Neural crest cell (in vitro differentiated cells): Measurements from ENCODE around the gene CHD9. TPM values are rescaled to one million over a fixed set of nuclear protein-coding genes. Genes with fewer than 3 reads are reported as not detected.

Source experiments
- DNase-seq: peaks from one replicate; pipeline ENCODE4 v3.0.0; 2021; ENCODE audit warnings: low read depth, mixed read lengths, low spot score
- H3K27ac Mint-ChIP-seq: one replicate; pipeline ENCODE4 v1.8.0; 2021; ENCODE audit warnings: mild to moderate bottlenecking, mixed read lengths; ENCODE audit not compliant: unreplicated experiment
- H3K27me3 Mint-ChIP-seq: 2 replicates; pipeline ENCODE4 v1.8.0; 2021; ENCODE audit warnings: low read depth, mild to moderate bottlenecking, mixed read lengths
- H3K36me3 Mint-ChIP-seq: 2 replicates; pipeline ENCODE4 v1.8.0; 2021; ENCODE audit warnings: low read depth, mild to moderate bottlenecking, mixed read lengths
- H3K4me1 Mint-ChIP-seq: 2 replicates; pipeline ENCODE4 v1.8.0; 2021; ENCODE audit warnings: mixed read lengths
- H3K4me3 Mint-ChIP-seq: one replicate; pipeline ENCODE4 v1.8.0; 2021; ENCODE audit warnings: mild to moderate bottlenecking, mixed read lengths
- H3K9me3 Mint-ChIP-seq: 2 replicates; pipeline ENCODE4 v1.8.0; 2021; ENCODE audit warnings: mixed read lengths
- CTCF ChIP-seq: fragments of 200-600 bp; sonication (generic); conservative IDR thresholded peaks from 2 replicates; pipeline ENCODE4 v1.5.0; 2021; ENCODE audit warnings: antibody characterized with exemption, mild to moderate bottlenecking
- total RNA-seq: library from RNA; stranded (reverse); gene quantifications from 2 replicates; pipeline ENCODE4 v1.2.1, GENCODE V29; 2021

Gene CHD9
- total RNA-seq, 1 donor from 2014 or later, result 76.0 TPM

GRCh38 chr16:53089434-53090285, 34.9 kb downstream of the CHD9 start:
- Mint-ChIP-seq H3K4me1 (peaks cover 46% of the 10 kb centered on the region), H3K27me3 (no peaks in the 10 kb centered on the region), H3K27ac (no peak overlapping the region)

GRCh38 chr16:53090286-53090590, 35.4 kb downstream of the CHD9 start:
- peaks cover 45% of the 10 kb centered on the region for H3K4me1 Mint-ChIP-seq
- H3K9me3 Mint-ChIP-seq, result no peaks in the 10 kb centered on the region
- TF ChIP-seq CTCF, result no peak
- H3K4me3 Mint-ChIP-seq, result no peak overlapping the region
- H3K36me3 Mint-ChIP-seq, result no peaks in the 10 kb centered on the region
- no peak for DNase-seq
- H3K27me3 Mint-ChIP-seq, result no peaks in the 10 kb centered on the region
- H3K27ac Mint-ChIP-seq, result no peak overlapping the region

More at GRCh38 chr16:53089434-53090285, 34.9 kb downstream of the CHD9 start:
- DNase-seq, result no peak
- H3K36me3 Mint-ChIP-seq, result no peaks in the 10 kb centered on the region
- TF ChIP-seq CTCF, result no peak
- no peaks in the 10 kb centered on the region for H3K9me3 Mint-ChIP-seq
- H3K4me3 Mint-ChIP-seq, result no peak overlapping the region

GRCh38 chr16:53090591-53091411, 36.0 kb downstream of the CHD9 start:
- Mint-ChIP-seq H3K4me3 (no peak overlapping the region), H3K4me1 (peaks cover 39% of the 10 kb centered on the region), H3K9me3 (no peaks in the 10 kb centered on the region), H3K27ac (peak overlapping the region; percentile 81), H3K27me3 (no peaks in the 10 kb centered on the region), H3K36me3 (no peaks in the 10 kb centered on the region)
- no peak for DNase-seq
- TF ChIP-seq CTCF, result no peak

- DNase-seq, result peak; percentile 28
- no peaks in the 10 kb centered on the region for H3K27me3 Mint-ChIP-seq
- H3K9me3 Mint-ChIP-seq, result no peaks in the 10 kb centered on the region
- H3K4me1 Mint-ChIP-seq, result peaks cover 36% of the 10 kb centered on the region
- no peaks in the 10 kb centered on the region for H3K36me3 Mint-ChIP-seq
- no peak for TF ChIP-seq CTCF
- peak overlapping the region; percentile 93 for H3K27ac Mint-ChIP-seq
- H3K4me3 Mint-ChIP-seq, result peak overlapping the region; percentile 45
Observed at GRCh38 chr16:53091466-53092211, 36.8 kb downstream of the CHD9 start.

GRCh38 chr16:53092284-53092683, 37.5 kb downstream of the CHD9 start:
- Mint-ChIP-seq H3K4me3 (no peak overlapping the region), H3K4me1 (peaks cover 32% of the 10 kb centered on the region)

More at GRCh38 chr16:53092284-53092683, 37.5 kb downstream of the CHD9 start:
- no peak for TF ChIP-seq CTCF
- no peak for DNase-seq
- H3K36me3 Mint-ChIP-seq, result no peaks in the 10 kb centered on the region
- no peaks in the 10 kb centered on the region for H3K27me3 Mint-ChIP-seq
- no peaks in the 10 kb centered on the region for H3K9me3 Mint-ChIP-seq
- no peak overlapping the region for H3K27ac Mint-ChIP-seq
